SK-N-SH (cell line): ENCODE measurements around the gene VN1R5.

Source experiments
- CTCF ChIP-seq: fragments of 200-600 bp; sonication (generic); IDR thresholded peaks from 2 replicates; pipeline ENCODE4 v1.6.1; 2017; ENCODE audit warnings: antibody characterized with exemption, mild to moderate bottlenecking, moderate library complexity
- EP300 ChIP-seq, 2 experiments: IDR thresholded peaks; 2 replicates each; pipeline versions ENCODE4 v1.4.0 to v1.6.1; 2012; ENCODE audit warnings: borderline replicate concordance in 1 of 2, low read depth in 1 of 2, low read length in 1 of 2
- POLR2AphosphoS5 ChIP-seq: IDR thresholded peaks from 2 replicates; pipeline ENCODE4 v1.6.1; 2012; ENCODE audit warnings: low read depth, low read length
- YY1 ChIP-seq: IDR thresholded peaks from 2 replicates; pipeline ENCODE4 v1.4.0; 2012; ENCODE audit warnings: low read depth, mild to moderate bottlenecking

GRCh38 chr1:247298124-247298481, 42.2 kb downstream of the VN1R5 start:
- TF ChIP-seq CTCF: no peak
- TF ChIP-seq POLR2AphosphoS5: no peak
- no peak for TF ChIP-seq EP300 (IDR thresholded peaks at IDR 0.05; ENCODE audit: borderline replicate concordance in 1 of 2, low read depth in 1 of 2, low read length in 1 of 2)
- TF ChIP-seq YY1: no peak
